Measurements from ENCODE around the gene HSPBP1.
A peak's percentile ranks its signal among the peaks of the same experiment; 100 is the strongest.

The HSPBP1 gene

GRCh38 chr19:55305491-55305890 is 25.6 kb upstream of the HSPBP1 start:
- peak; percentile 48 for DNase-seq (ENCODE audit: low spot score)

GRCh38 chr19:55304980-55305379 is 25.1 kb upstream of the HSPBP1 start:
- FAIRE-seq (no peak), DNase-seq (ENCODE audit: low spot score) (no peak)

More at GRCh38 chr19:55305491-55305890, 25.6 kb upstream of the HSPBP1 start:
- FAIRE-seq, result no peak

GRCh38 chr19:55304279-55304978 is 24.5 kb upstream of the HSPBP1 start:
- DNase-seq (ENCODE audit: low spot score) (peak; percentile 45), FAIRE-seq (no peak)

- DNase-seq (ENCODE audit: low spot score) (no peak), FAIRE-seq (no peak)
Observed at GRCh38 chr19:55303477-55303876, 23.6 kb upstream of the HSPBP1 start.

- DNase-seq (ENCODE audit: low spot score) (no peak), FAIRE-seq (no peak)
Observed at GRCh38 chr19:55302318-55302703, 22.4 kb upstream of the HSPBP1 start.

- DNase-seq (ENCODE audit: low spot score) (peak; percentile 88), FAIRE-seq (peak; percentile 70)
Observed at GRCh38 chr19:55301459-55302317, 21.8 kb upstream of the HSPBP1 start.

GRCh38 chr19:55300886-55301458 is 21.1 kb upstream of the HSPBP1 start:
- no peak for FAIRE-seq

GRCh38 chr19:55299991-55300390 is 20.1 kb upstream of the HSPBP1 start:
- no peak for DNase-seq (ENCODE audit: low spot score)
- FAIRE-seq, result no peak

More at GRCh38 chr19:55300886-55301458, 21.1 kb upstream of the HSPBP1 start:
- DNase-seq (ENCODE audit: low spot score), result no peak

GRCh38 chr19:55297267-55297666 is 17.4 kb upstream of the HSPBP1 start:
- FAIRE-seq (no peak), DNase-seq (ENCODE audit: low spot score) (no peak)

GRCh38 chr19:55289117-55289796 is 9.3 kb upstream of the HSPBP1 start:
- no peak for FAIRE-seq
- no peak for DNase-seq (ENCODE audit: low spot score)

- DNase-seq (ENCODE audit: low spot score) (no peak), FAIRE-seq (no peak)
Observed at GRCh38 chr19:55287361-55288079, 7.6 kb upstream of the HSPBP1 start.

- DNase-seq (ENCODE audit: low spot score) (no peak), FAIRE-seq (no peak)
Observed at GRCh38 chr19:55285229-55285890, 5.5 kb upstream of the HSPBP1 start.

- DNase-seq (ENCODE audit: low spot score) (no peak), FAIRE-seq (no peak)
Observed at GRCh38 chr19:55284405-55285058, 4.6 kb upstream of the HSPBP1 start.

GRCh38 chr19:55283548-55284377 is 3.9 kb upstream of the HSPBP1 start, which contains the start of gene BRSK1:
TSS of gene BRSK1 (plus strand) at chr19:55283997. CDS start at chr19:55284443, 446 bp downstream.
- FAIRE-seq (peak; percentile 46), DNase-seq (ENCODE audit: low spot score) (peak; percentile 85)

- no peak for FAIRE-seq
- no peak for DNase-seq (ENCODE audit: low spot score)
Observed at GRCh38 chr19:55279340-55279739, 570 bp downstream of the HSPBP1 start.

GRCh38 chr19:55278391-55279135 is 1.3 kb downstream of the HSPBP1 start:
- DNase-seq (ENCODE audit: low spot score) (no peak), FAIRE-seq (no peak)

GRCh38 chr19:55277494-55277893 is 2.4 kb downstream of the HSPBP1 start:
- DNase-seq (ENCODE audit: low spot score) (no peak), FAIRE-seq (no peak)
